8988T (cell line): ENCODE results near the gene C17orf78.
"Not testable (repeated sequence)": the region's sequence is repeated elsewhere in the genome, so short reads cannot be mapped to it uniquely, and the experiment has no call there.

Source experiments
- DNase-seq: peaks from one replicate; pipeline ENCODE4 v3.0.0; 2011

The C17orf78 gene

DNA sequence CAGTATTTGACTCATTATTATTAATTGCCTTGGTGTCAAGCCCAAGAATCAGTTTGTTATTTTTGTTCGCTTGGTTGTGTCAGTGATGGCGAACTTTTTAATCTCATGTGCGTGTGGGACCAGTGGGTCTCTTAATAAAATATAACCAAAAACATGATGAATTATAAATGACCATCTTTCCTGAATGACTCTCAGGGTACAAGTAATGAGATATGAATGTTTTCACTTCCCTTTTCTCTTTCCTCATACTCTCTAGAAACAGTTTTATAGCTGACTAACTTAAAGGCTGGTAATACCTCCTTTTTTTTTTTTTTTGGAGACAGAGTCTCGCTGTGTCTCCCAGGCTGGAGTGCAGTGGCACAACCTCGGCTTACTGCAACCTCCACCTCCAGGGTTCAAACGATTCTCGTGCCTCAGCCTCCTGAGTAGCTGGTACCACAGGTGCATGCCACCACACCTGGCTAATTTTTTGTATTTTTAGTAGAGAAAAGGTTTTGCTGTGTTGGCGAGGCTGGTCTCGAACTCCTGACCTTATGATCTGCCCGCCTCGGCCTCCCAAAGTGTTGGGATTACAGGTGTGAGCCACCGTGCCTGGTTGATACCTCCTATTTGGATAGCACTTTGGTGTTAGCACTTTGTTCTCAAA lies 65.7 kb downstream of the C17orf78 start:
- not testable (repeated sequence) for DNase-seq
